ENCODE results near the gene CD2AP.

GRCh38 chr6:47629954-47630353 lies 152.4 kb downstream of the CD2AP start:
- TF ChIP-seq CTCF (conservative IDR thresholded peaks at IDR 0.05) (no peak), ZFX (IDR thresholded peaks at IDR 0.05) (no peak)

All from C4-2B (cell line).